GM12801 (cell line): ENCODE measurements around the gene TXLNA.

Source experiments
- CTCF ChIP-seq: IDR thresholded peaks from one replicate; pipeline ENCODE4 v1.5.1; 2011; ENCODE audit warnings: control low read depth; ENCODE audit not compliant: insufficient read length; ENCODE audit errors: extremely low read depth

The TXLNA gene

GRCh38 chr1:32239337-32239736, 59.9 kb downstream of the TXLNA start:
- no peak for TF ChIP-seq CTCF

- no peak for TF ChIP-seq CTCF
These were observed 60.3 kb downstream of the TXLNA start for GRCh38 chr1:32239790-32240139.

GRCh38 chr1:32240140-32240951, 60.9 kb downstream of the TXLNA start:
- TF ChIP-seq CTCF, result no peak

GRCh38 chr1:32241001-32241763, 61.7 kb downstream of the TXLNA start:
- TF ChIP-seq CTCF, result no peak

- no peak for TF ChIP-seq CTCF
These were observed 62.9 kb downstream of the TXLNA start for GRCh38 chr1:32242341-32242851.

GRCh38 chr1:32246888-32247273, 67.4 kb downstream of the TXLNA start, which contains the start of gene FAM167B:
Gene FAM167B, plus strand, starts transcription at chr1:32247222. Its CDS starts 200 bp downstream, at chr1:32247422.
- TF ChIP-seq CTCF, result no peak

- no peak for TF ChIP-seq CTCF
These were observed 68.0 kb downstream of the TXLNA start for GRCh38 chr1:32247452-32247851.
